Panc1 (cell line): ENCODE data around the gene C8A. TPM values are rescaled to one million over a fixed set of nuclear protein-coding genes. Genes with fewer than 3 reads are reported as not detected.

Experiments
- ATAC-seq: fragments of 200-7000 bp; cut with Tn5 transposase; 2 replicates; pipeline ENCODE4 v1.9.1; 2020; ENCODE audit warnings: mild to moderate bottlenecking, moderate library complexity
- Bru-seq: library from RNA; stranded (reverse); fragments of 400-500 nt; gene quantifications from one replicate; lab custom pipeline; 2021; lab: Mats Ljungman, UMichigan
- BruChase-seq, 2 experiments: library from RNA; stranded (reverse); fragments of 400-500 nt; gene quantifications; one replicate each; lab custom pipeline; 2021; lab: Mats Ljungman, UMichigan
- BruUV-seq: library from RNA; stranded (reverse); fragments of 400-500 nt; replicated peaks from 2 replicates; lab custom pipeline; 2021; lab: Mats Ljungman, UMichigan
- CTCF ChIA-PET: fragments of 300-600 bp; sonication (Branson Sonifier 250); formaldehyde crosslinking; loops from one replicate; lab custom pipeline; 2022; ENCODE audit warnings: antibody characterized with exemption; lab: Charles Lee
- POLR2A ChIA-PET: fragments of 300-600 bp; sonication (Branson Sonifier 250); formaldehyde crosslinking; loops from one replicate; lab custom pipeline; 2022; ENCODE audit warnings: antibody characterized with exemption; lab: Charles Lee
- DNase-seq: peaks from one replicate; pipeline ENCODE4 v3.0.0-alpha.2; 2010; ENCODE audit warnings: low read depth, low spot score
- H3K27ac ChIP-seq: 2 replicates; pipeline ENCODE4 v1.5.1; 2011; ENCODE audit warnings: mild to moderate bottlenecking, low read length, inconsistent platforms
- H3K27me3 ChIP-seq: fragments of 200-500 bp; sonication (Bioruptor generic); 2 replicates; pipeline ENCODE4 v1.6.0; 2014; ENCODE audit warnings: low read length, inconsistent platforms; ENCODE audit not compliant: control insufficient read depth, insufficient read depth
- H3K36me3 ChIP-seq: fragments of 200-500 bp; sonication (Bioruptor generic); 2 replicates; pipeline ENCODE4 v1.5.1; 2014; ENCODE audit warnings: inconsistent platforms, mild to moderate bottlenecking, low read length, moderate library complexity; ENCODE audit not compliant: control insufficient read depth, insufficient read depth
- H3K4me1 ChIP-seq: 2 replicates; pipeline ENCODE4 v1.5.1; 2011; ENCODE audit warnings: inconsistent platforms, mild to moderate bottlenecking, low read length, moderate library complexity; ENCODE audit not compliant: control insufficient read depth, insufficient read depth
- H3K4me3 ChIP-seq, 2 experiments: 2 replicates each; pipeline ENCODE4 v1.5.1; 2011 to 2012; ENCODE audit warnings: low read depth in 2 of 2, low read length in 2 of 2, mild to moderate bottlenecking in 2 of 2, inconsistent platforms in 1 of 2, moderate library complexity in 1 of 2
- H3K9me3 ChIP-seq: fragments of 200-500 bp; sonication (Bioruptor generic); 2 replicates; pipeline ENCODE4 v1.5.1; 2014; ENCODE audit warnings: low read depth, mild to moderate bottlenecking, inconsistent platforms, low read length, moderate library complexity; ENCODE audit not compliant: control insufficient read depth, insufficient read depth
- CTCF ChIP-seq: fragments of 450-650 bp; IDR thresholded peaks from 2 replicates; pipeline ENCODE4 v1.5.1; 2017; ENCODE audit warnings: mild to moderate bottlenecking
- POLR2AphosphoS5 ChIP-seq: IDR thresholded peaks from 2 replicates; pipeline ENCODE4 v1.6.1; 2012; ENCODE audit warnings: mild to moderate bottlenecking, low read depth, low read length, moderate library complexity
- REST ChIP-seq, 2 experiments: IDR thresholded peaks; 2 replicates each; pipeline ENCODE4 v1.6.1; 2011 to 2012; ENCODE audit warnings: low read depth in 2 of 2, control low read depth in 1 of 2, low read length in 1 of 2, mild to moderate bottlenecking in 1 of 2, moderate library complexity in 1 of 2; ENCODE audit not compliant: insufficient read depth in 1 of 2
- SIN3A ChIP-seq: IDR thresholded peaks from 2 replicates; pipeline ENCODE4 v1.6.1; 2012; ENCODE audit warnings: low read depth, mild to moderate bottlenecking, low read length, moderate library complexity, borderline replicate concordance; ENCODE audit not compliant: insufficient read depth
- TCF7L2 ChIP-seq: IDR thresholded peaks from 2 replicates; pipeline ENCODE4 v1.6.1; 2011; ENCODE audit warnings: mild to moderate bottlenecking, low read depth, low read length, inconsistent platforms
- in situ Hi-C: cut with HindIII; loops from 2 replicates; pipeline ENCODE4 v1.10.0; 2016; ENCODE audit warnings: low sequenced_read_pairs, low pct_unique_long_range_greater_than_20kb
- intact Hi-C: fragments of 100-400 bp; cut with micrococcal nuclease; formaldehyde crosslinking; loops from one replicate; pipeline ENCODE4 v1.10.0; 2022; ENCODE audit not compliant: unreplicated experiment
- long read RNA-seq: library from polyadenylated mRNA; unstranded; transcript quantifications from one replicate; pipeline ENCODE4 v2.0.0, GENCODE V29; 2021; ENCODE audit not compliant: unreplicated experiment
- polyA plus RNA-seq: library from polyadenylated mRNA; unstranded; fragments of >200 nt; gene quantifications from one replicate; pipeline ENCODE4 v1.2.1, GENCODE V29; 2012; ENCODE audit warnings: missing spikeins; ENCODE audit not compliant: insufficient read length
- total RNA-seq: library from RNA; stranded (reverse); gene quantifications from one replicate; pipeline ENCODE4 v1.2.1, GENCODE V29; 2021; ENCODE audit not compliant: unreplicated experiment

The C8A gene
- total RNA-seq (not detected), Bru-seq, nascent RNA (percentile 3 among the genes with signal in this experiment), BruChase-seq, experiment 1, labeled RNA remaining after a 2-hour chase (not detected), BruChase-seq, experiment 2, labeled RNA remaining after a 6-hour chase (percentile 2 among the genes with signal in this experiment)
- polyA plus RNA-seq: not detected
- long read RNA-seq: 0 reads

- Histone ChIP-seq H3K36me3 (no peaks in the 10 kb centered on the region), H3K27ac (no peak within 1 kb of the TSS), H3K4me3 (no peak within 1 kb of the TSS), H3K4me1 (no peaks in the 10 kb centered on the region), H3K9me3 (no peaks in the 10 kb centered on the region), H3K27me3 (no peaks in the 10 kb centered on the region)
- DNase-seq (no peak), ATAC-seq (no peak)
- CTCF ChIA-PET: no interaction called here
- intact Hi-C loops: no loop called here
- in situ Hi-C loops: no loop called here
- TF ChIP-seq REST (IDR thresholded peaks at IDR 0.05; ENCODE audit: insufficient read depth in 1 of 2, low read depth in 2 of 2, low read length in 1 of 2) (no peak), POLR2AphosphoS5 (no peak), CTCF (no peak), SIN3A (no peak), TCF7L2 (no peak)
- BruUV-seq: no TSS peak
- POLR2A ChIA-PET: no interaction called here
Measured at GRCh38 chr1:56854521-56855099, at the start of gene C8A. TSS of gene C8A (plus strand) at chr1:56854797. CDS start at chr1:56854902, 105 bp downstream.

GRCh38 chr1:56806804-56807203 lies 47.8 kb upstream of the C8A start:
- in situ Hi-C loops: no loop called here
- Histone ChIP-seq H3K9me3 (no peaks in the 10 kb centered on the region), H3K36me3 (no peaks in the 10 kb centered on the region), H3K27ac (no peak overlapping the region), H3K4me1 (no peaks in the 10 kb centered on the region), H3K27me3 (peaks cover 2% of the 10 kb centered on the region), H3K4me3 (no peak overlapping the region)
- ATAC-seq (no peak), DNase-seq (no peak)
- BruUV-seq: no TSS peak
- ChIA-PET CTCF (no interaction called here), POLR2A (no interaction called here)
- intact Hi-C loops: loop anchor here (10.0 kb wide), 1 partner anchor 1522 kb away; no protein-coding TSS in a partner anchor
- TF ChIP-seq POLR2AphosphoS5 (no peak), CTCF (no peak), TCF7L2 (no peak), REST (IDR thresholded peaks at IDR 0.05; ENCODE audit: insufficient read depth in 1 of 2, low read depth in 2 of 2, low read length in 1 of 2) (no peak), SIN3A (no peak)
